Measurements from ENCODE around the gene CDKN2AIP.

- TF ChIP-seq CTCF (IDR thresholded peaks at IDR 0.05) (no peak), POLR2A (IDR thresholded peaks at IDR 0.05) (no peak)
Observed at GRCh38 chr4:183399126-183399522, 45.3 kb upstream of the CDKN2AIP start.

Measured in thyroid gland (tissue), 4 donors.